Fibroblast of the conjunctiva (primary cell): ENCODE data around the gene TMEM44.
"Not testable (repeated sequence)": the region's sequence is repeated elsewhere in the genome, so short reads cannot be mapped to it uniquely, and the experiment has no call there.

Experiments
- DNase-seq: peaks from one replicate; pipeline ENCODE4 v3.0.0-alpha.2; 2010; ENCODE audit warnings: low read depth

Gene TMEM44

DNA sequence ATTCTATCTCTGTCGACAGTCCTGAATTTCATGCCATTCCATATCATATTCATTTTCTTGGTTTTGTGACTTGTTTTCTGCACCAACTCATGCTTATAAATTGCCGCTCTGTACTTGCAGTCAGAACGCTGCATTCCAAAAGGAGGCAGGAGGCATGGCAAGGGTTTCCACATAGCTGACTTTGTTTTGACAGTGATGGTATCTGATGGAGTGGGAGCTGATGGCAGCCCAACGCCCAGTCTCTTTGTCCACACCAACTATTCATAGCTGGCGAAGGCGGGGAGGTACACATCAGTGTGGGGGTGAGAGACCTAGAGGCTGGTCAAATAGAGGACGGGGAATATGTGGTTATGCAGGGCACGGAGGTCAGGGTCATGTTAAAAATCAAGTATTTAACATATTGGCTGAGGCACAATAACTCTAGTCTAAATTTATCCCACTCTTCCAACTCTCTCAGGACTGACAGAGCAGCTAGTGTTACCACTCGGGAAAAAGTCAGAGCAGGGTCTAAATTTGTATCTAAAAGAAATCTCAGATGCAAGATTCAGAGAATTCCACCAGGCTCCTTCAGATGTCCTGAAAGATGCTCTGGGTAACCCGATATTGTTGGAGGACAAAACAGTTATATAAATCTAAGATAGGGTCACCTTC lies 78.6 kb downstream of the TMEM44 start:
- no peak for DNase-seq

DNA sequence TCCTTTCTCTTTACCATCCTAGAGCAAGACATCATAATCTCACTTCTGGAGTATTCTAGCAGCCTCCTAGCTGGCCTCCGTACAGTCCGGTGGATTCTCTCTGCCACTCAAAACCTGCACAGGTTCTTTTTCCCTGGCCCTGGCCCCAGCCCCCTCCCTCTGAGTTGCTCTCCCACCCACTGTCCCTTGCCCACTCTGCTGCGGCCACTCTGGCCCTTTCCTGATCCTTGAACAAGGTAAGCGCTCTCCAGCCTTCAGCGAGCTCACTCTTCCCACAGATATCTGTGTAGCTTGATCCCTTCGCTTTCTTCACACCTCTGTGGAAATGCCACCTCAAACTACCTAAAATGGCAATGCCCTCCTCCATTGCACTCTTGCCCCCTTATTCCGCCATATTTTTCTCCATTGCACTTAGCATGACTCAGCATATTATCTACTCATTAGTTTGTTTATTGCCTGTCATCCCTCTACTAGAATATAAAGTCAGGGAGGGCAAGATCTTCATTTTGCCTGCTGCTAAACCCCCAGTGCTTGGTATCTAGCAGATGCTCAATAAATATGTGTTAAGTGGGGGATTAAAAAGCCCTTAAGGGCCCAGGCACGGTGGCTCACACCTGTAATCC lies 80.8 kb downstream of the TMEM44 start:
- no peak for DNase-seq

DNA sequence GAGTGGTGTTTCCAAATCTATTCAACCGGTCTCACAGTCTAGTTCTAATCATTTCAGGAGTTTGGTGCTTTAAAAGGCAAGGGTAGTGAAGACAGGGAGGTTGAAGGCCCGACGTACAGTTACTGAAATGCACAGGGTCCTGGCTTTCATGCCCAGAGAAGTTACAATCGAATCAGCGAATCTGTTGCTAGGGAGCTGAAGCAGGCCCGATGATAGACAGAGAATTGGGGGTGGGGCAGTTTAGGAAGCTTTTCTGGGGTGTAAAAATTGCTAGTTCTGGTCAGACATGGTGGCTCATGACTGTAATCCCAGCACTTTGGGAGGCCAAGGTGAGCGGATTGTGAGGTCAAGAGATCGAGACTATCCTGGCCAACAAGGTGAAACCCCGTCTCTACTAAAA lies 83.4 kb downstream of the TMEM44 start:
- no peak for DNase-seq

DNA sequence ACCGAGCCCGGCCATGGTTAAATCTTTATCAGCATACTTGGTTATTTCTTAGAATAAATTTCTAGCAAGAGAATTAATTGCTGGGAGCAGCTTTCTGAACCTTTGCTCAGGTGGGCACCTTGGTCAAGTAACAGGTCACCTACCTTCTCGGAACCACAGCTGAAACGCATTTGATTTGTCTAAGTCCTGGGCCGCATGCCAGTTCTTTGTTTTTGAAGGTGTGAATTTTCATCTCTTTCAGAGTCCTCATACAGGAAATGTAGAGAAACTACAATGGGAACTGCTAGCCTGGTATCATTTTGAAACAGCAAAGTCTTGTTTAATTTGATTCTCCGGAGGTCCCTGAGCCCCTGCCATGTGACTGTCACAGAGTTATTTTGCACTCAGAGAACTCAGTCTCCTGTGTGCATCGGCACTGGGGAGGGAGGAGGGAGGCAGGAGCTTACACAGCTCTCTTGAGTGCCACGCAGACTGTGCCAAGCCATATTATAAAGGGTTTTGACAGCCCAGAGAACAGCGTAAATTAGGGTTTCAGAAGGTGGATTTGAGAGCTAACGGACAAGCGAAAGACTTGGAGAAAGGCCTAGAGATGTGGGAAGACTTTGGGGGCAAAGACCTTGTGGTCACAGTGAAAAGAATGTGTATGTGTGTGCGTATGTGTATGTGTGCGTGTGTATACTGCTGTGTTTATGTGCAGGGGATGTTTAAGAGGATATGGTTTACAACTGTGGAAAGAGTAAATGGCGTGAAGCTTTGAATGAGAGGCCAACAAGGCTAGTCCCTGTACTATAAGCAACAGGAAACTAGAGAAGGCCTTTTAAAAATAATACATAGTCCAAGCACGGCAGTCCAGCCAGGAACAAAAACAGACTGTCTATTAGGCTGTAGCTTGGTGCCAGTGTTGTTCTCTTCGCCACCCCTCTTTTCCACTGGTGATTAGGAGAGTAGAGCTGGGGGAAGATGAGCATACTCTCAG lies 84.6 kb downstream of the TMEM44 start:
- DNase-seq: no peak

DNA sequence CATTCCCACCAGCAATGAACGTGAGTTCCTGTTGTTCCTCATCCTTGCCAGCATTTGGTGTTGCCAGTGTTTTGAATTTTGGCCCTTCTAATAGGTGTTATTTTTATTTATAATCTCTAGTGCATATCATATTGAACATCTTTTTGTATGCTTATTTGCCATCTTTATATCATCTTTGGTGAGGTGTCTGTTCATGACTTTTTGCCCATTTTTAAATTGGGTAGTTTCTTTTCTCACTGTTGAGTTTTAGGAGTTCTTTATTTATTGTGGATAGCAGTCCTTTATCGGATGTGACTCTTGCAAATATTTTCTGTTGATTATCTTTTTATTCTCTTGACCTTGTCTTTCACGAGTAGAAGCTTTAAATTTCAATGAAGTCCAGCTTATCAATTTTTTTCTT lies 86.2 kb downstream of the TMEM44 start:
- no peak for DNase-seq

DNA sequence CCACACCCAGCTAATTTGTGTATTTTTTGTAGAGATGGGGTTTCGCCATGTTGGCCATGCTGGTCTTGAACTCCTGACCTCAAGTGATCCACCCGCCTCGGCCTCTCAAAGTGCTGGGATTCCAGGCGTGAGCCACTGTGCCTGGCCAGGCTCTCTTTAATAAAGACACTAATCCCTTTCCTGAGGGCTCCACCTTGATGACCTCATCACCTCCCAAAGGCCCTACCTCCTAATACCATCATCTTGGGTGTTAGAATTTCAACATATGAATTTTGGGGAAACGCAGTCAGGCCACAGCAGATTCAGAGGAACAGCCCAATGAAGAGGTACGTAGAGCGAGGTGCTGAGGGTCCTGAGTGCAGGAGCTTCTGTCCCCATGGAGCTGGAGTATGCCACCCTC lies 87.7 kb downstream of the TMEM44 start:
- not testable (repeated sequence) for DNase-seq

DNA sequence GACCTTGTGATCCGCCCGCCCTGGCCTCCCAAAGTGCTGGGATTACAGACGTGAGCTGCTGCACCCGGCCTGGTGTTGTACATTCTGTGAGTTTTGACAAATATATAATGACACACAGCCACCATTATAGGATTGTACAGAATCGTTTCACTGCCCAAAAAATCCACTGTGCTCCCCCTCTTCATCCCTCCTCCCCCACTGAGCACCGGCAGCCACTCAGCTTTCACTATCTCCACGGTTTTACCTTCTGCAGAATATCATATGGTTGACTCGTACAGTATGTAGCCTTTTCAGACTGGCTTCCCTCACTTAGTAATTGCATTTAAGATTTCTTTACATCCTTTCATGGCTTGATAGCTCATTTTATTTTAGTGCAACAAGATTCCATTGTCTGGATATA lies 89.7 kb downstream of the TMEM44 start:
- no peak for DNase-seq

DNA sequence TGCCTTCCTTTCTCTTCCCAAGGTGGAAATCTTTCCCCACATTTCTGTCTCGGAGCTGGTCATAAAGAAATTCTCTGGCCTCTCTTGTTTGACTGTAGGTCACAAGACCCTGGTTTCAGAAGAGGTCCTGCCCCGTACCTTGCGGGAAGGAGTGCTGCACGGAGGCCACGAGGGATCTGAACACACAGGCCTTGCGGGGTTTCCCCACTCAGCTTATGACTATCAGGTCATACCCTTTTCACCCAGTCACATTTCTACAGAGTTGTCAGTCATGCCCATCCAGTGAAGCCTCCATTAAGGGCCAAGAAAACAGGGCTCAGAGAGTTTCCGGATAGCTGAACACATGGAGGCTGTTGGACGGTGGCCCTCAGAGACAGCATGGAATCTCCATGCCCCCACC lies 91.7 kb downstream of the TMEM44 start:
- DNase-seq: no peak

DNA sequence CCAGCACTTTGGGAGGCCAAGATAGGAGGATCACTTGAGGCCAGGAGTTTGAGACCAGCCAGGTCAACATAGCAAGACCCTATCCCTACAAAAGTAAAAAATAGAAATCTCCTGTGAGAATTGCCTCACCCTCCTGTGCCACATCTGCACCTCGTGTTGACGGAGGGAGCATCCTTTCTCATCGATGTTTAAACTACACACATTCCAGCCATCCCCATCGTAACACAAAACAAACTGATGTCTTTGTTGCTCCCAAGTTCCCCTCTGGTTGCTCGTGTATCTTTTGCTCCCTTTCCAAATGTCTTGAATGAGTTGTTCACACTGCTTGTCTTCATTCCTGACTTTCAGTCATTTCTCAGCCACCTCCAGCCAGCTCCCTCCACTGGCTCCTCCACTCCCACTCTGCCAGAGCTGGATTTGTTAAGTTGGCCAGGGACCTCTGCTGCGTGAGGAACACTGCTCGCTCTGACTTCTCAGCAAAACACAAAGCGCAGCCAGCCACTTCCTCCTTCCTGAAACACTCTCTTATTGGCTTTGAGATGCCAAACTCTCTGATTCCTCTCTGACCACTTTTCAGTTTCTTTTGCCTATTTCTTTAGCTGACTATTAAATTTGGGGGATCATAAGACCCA lies 92.8 kb downstream of the TMEM44 start:
- DNase-seq: no peak

DNA sequence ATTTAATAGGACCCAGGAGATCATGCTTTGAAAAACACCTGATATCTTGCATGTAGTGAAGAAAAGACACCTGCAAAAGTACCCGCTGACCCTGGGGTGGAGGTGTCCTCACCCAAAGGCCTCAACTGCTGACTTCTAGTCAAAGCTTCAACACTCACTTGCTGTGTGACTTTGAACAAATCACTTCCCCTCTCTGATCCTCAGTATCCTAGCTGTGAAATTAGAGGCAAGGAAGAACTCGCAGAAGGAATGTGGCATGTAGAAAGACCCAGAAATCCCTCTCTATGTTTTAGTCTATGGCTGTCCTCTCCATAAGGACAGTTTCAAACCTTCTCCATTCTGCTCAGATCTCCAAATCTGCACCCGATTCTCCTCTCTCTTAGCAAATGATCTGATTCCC lies 93.7 kb downstream of the TMEM44 start:
- no peak for DNase-seq

DNA sequence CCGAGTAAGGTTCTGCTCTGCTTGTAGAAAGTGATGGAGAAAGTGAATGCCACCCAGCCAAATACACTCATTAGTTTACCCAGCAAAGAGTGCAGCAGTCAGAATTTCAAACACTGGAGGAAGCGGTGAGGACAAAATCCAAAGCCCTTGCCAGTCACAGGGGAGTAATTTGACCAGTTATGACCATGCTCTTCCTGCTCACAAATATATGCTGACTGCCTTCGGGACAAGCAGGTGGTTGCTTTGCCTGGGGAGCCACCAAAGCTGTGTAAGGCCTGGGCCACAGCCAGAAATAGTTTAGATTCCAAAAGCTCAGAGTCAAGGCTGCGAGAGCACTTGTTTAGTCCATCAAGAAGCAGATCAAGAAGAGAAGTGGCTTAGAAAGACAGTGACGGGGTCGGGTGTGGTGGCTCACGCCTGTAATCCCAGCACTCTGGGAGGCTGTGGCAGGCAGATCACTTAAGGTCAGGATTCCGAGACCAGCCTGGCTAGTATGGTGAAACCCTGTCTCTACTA lies 95.4 kb downstream of the TMEM44 start:
- no peak for DNase-seq
